HepG2 (cell line): ENCODE data around the gene AP3D1. TPM values are rescaled to one million over a fixed set of nuclear protein-coding genes. Genes with fewer than 3 reads are reported as not detected.
A peak's percentile ranks its signal among the peaks of the same experiment; 100 is the strongest.

Source experiments
- EEA1 ChIP-seq: sonication (generic); formaldehyde crosslinking; IDR thresholded peaks from 2 replicates; pipeline ENCODE4 v1.5.1; 2020; ENCODE audit warnings: mild to moderate bottlenecking, missing genetic modification reagents, borderline replicate concordance
- HOXA3 ChIP-seq: sonication (generic); formaldehyde crosslinking; IDR thresholded peaks from 2 replicates; pipeline ENCODE4 v1.5.0; 2020; ENCODE audit warnings: missing genetic modification reagents
- HOXD1 ChIP-seq: sonication (generic); formaldehyde crosslinking; IDR thresholded peaks from 2 replicates; pipeline ENCODE4 v1.5.0; 2020; ENCODE audit warnings: missing genetic modification reagents
- IRF2 ChIP-seq: IDR thresholded peaks from 2 replicates; pipeline ENCODE4 v1.6.1; 2018; ENCODE audit warnings: missing genetic modification reagents, missing compliant biosample characterization
- JUN ChIP-seq: sonication (generic); formaldehyde crosslinking; IDR thresholded peaks from 2 replicates; pipeline ENCODE4 v1.4.0; 2020; ENCODE audit warnings: mild to moderate bottlenecking, missing genetic modification reagents
- MIXL1 ChIP-seq: IDR thresholded peaks from 2 replicates; pipeline ENCODE4 v1.6.1; 2016
- NR2F1 ChIP-seq, 2 experiments: fragments of 450-650 bp in 1 of 2; formaldehyde crosslinking in 1 of 2; IDR thresholded peaks; 2 replicates each; pipeline versions ENCODE4 v1.5.0 to v1.6.1; 2016 to 2020; ENCODE audit warnings: mild to moderate bottlenecking in 1 of 2, missing compliant biosample characterization in 1 of 2, missing genetic modification reagents in 1 of 2, moderate library complexity in 1 of 2
- RBM39 ChIP-seq: fragments of 200-400 bp; formaldehyde crosslinking; IDR thresholded peaks from one replicate; pipeline ENCODE4 v1.6.1; 2018; ENCODE audit warnings: antibody characterized with exemption, mild to moderate bottlenecking, low read depth, low read length; ENCODE audit not compliant: poor library complexity, severe bottlenecking
- SAFB2 ChIP-seq: sonication (generic); formaldehyde crosslinking; IDR thresholded peaks from 2 replicates; pipeline ENCODE4 v1.5.1; 2020; ENCODE audit warnings: missing genetic modification reagents, low read depth, mild to moderate bottlenecking, borderline replicate concordance
- ZNF383 ChIP-seq: sonication (generic); formaldehyde crosslinking; IDR thresholded peaks from 2 replicates; pipeline ENCODE4 v1.4.0; 2020; ENCODE audit warnings: missing genetic modification reagents, mild to moderate bottlenecking, borderline replicate concordance
- ZNF678 ChIP-seq: sonication (generic); formaldehyde crosslinking; IDR thresholded peaks from 2 replicates; pipeline ENCODE4 v1.4.0; 2020; ENCODE audit warnings: mild to moderate bottlenecking, missing genetic modification reagents
- polyA plus RNA-seq, 8 experiments: library from polyadenylated mRNA; depleted of rRNA in 3 of 8; stranded (reverse) in 7 of 8; unstranded in 1 of 8; fragments of >200 nt; fragmentation: Illumina TruSeq in 4 of 8; extraction: Trizol in 4 of 8; gene quantifications; 2 replicates each; pipeline versions ENCODE4 v1.2.1 to v1.2.3, GENCODE V29; 2011 to 2016; ENCODE audit warnings: low read depth in 4 of 8, missing spikeins in 1 of 8, mixed read lengths in 1 of 8; ENCODE audit not compliant: insufficient read depth in 1 of 8
- total RNA-seq, 5 experiments: library from RNA; depleted of rRNA; stranded (reverse); fragments of >200 nt; fragmentation: Illumina TruSeq; extraction: Trizol; gene quantifications; 2 replicates each; pipeline ENCODE4 v1.2.3, GENCODE V29; 2016; ENCODE audit warnings: low read depth in 1 of 5
- TF ChIP-seq, protein P1 (sequence below): sonication (generic); formaldehyde crosslinking; IDR thresholded peaks from 2 replicates; pipeline ENCODE4 v1.5.0; 2020; ENCODE audit warnings: mild to moderate bottlenecking, missing genetic modification reagents
- TF ChIP-seq, protein P2 (sequence below): sonication (generic); formaldehyde crosslinking; IDR thresholded peaks from 2 replicates; pipeline ENCODE4 v1.4.0; 2020; ENCODE audit warnings: missing genetic modification reagents, borderline replicate concordance
- TF ChIP-seq, protein P3 (sequence below): sonication (generic); formaldehyde crosslinking; conservative IDR thresholded peaks from 2 replicates; pipeline ENCODE4 v1.4.0; 2020; ENCODE audit warnings: missing genetic modification reagents
- TF ChIP-seq, protein P4 (sequence below): sonication (generic); formaldehyde crosslinking; IDR thresholded peaks from 2 replicates; pipeline ENCODE4 v1.8.1; 2023; ENCODE audit warnings: mild to moderate bottlenecking, moderate library complexity, missing genetic modification reagents
- TF ChIP-seq, protein P5 (sequence below): sonication (generic); formaldehyde crosslinking; IDR thresholded peaks from 2 replicates; pipeline ENCODE4 v1.8.1; 2023; ENCODE audit warnings: mild to moderate bottlenecking, missing genetic modification reagents

AP3D1 gene
- total and polyA plus RNA-seq, 2 of the 13 experiments (the other 11 are each of a cell fraction or from before 2014, with no cell fraction given): 68.0 to 82.6 TPM

DNA sequence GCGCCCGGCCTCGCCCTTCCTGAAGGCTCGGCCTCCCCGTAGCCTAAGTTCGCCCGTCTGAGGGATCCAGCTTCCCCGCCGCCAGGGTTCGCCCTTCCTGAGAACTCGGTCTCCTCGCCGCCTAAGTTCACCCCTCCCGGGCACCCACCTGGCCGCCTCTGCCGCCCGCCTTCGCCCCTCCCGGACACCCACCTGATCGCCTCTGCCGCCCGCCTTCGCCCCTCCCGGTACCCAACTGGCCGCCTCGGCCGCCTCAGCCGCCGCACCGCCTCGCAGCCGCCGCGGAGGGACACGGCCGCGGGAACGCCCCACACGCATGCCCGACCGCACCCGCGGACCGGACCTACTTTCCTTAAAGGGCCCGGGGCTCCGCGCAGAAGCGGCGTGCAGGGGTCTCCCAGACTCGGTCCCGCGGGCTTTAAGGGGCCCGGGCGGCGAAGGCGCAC lies 55.3 kb downstream of the AP3D1 start, which contains the start of gene MOB3A (continued):
- 0 out of 2 replicates have a peak, but pooled peaks have one; percentile 31 for TF ChIP-seq ZNF678
- peak; percentile 38; the same call in 1 of the 2 replicates for TF ChIP-seq MIXL1
- peak; percentile 39; the same call in 1 of the 2 replicates for TF ChIP-seq IRF2 (CRISPR knock-in tag)
- TF ChIP-seq, protein P1, sequence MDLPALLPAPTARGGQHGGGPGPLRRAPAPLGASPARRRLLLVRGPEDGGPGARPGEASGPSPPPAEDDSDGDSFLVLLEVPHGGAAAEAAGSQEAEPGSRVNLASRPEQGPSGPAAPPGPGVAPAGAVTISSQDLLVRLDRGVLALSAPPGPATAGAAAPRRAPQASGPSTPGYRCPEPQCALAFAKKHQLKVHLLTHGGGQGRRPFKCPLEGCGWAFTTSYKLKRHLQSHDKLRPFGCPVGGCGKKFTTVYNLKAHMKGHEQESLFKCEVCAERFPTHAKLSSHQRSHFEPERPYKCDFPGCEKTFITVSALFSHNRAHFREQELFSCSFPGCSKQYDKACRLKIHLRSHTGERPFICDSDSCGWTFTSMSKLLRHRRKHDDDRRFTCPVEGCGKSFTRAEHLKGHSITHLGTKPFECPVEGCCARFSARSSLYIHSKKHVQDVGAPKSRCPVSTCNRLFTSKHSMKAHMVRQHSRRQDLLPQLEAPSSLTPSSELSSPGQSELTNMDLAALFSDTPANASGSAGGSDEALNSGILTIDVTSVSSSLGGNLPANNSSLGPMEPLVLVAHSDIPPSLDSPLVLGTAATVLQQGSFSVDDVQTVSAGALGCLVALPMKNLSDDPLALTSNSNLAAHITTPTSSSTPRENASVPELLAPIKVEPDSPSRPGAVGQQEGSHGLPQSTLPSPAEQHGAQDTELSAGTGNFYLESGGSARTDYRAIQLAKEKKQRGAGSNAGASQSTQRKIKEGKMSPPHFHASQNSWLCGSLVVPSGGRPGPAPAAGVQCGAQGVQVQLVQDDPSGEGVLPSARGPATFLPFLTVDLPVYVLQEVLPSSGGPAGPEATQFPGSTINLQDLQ (CRISPR knock-in tag): peak; percentile 92
- TF ChIP-seq, protein P2, sequence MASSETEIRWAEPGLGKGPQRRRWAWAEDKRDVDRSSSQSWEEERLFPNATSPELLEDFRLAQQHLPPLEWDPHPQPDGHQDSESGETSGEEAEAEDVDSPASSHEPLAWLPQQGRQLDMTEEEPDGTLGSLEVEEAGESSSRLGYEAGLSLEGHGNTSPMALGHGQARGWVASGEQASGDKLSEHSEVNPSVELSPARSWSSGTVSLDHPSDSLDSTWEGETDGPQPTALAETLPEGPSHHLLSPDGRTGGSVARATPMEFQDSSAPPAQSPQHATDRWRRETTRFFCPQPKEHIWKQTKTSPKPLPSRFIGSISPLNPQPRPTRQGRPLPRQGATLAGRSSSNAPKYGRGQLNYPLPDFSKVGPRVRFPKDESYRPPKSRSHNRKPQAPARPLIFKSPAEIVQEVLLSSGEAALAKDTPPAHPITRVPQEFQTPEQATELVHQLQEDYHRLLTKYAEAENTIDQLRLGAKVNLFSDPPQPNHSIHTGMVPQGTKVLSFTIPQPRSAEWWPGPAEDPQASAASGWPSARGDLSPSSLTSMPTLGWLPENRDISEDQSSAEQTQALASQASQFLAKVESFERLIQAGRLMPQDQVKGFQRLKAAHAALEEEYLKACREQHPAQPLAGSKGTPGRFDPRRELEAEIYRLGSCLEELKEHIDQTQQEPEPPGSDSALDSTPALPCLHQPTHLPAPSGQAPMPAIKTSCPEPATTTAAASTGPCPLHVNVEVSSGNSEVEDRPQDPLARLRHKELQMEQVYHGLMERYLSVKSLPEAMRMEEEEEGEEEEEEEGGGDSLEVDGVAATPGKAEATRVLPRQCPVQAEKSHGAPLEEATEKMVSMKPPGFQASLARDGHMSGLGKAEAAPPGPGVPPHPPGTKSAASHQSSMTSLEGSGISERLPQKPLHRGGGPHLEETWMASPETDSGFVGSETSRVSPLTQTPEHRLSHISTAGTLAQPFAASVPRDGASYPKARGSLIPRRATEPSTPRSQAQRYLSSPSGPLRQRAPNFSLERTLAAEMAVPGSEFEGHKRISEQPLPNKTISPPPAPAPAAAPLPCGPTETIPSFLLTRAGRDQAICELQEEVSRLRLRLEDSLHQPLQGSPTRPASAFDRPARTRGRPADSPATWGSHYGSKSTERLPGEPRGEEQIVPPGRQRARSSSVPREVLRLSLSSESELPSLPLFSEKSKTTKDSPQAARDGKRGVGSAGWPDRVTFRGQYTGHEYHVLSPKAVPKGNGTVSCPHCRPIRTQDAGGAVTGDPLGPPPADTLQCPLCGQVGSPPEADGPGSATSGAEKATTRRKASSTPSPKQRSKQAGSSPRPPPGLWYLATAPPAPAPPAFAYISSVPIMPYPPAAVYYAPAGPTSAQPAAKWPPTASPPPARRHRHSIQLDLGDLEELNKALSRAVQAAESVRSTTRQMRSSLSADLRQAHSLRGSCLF: no peak
- TF ChIP-seq, protein P3, sequence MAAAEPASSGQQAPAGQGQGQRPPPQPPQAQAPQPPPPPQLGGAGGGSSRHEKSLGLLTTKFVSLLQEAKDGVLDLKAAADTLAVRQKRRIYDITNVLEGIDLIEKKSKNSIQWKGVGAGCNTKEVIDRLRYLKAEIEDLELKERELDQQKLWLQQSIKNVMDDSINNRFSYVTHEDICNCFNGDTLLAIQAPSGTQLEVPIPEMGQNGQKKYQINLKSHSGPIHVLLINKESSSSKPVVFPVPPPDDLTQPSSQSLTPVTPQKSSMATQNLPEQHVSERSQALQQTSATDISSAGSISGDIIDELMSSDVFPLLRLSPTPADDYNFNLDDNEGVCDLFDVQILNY (CRISPR knock-in tag): peak; percentile 82
- 0 out of 2 replicates have a peak, but pooled peaks have one; percentile 16 for TF ChIP-seq JUN
- TF ChIP-seq EEA1 (CRISPR knock-in tag): peak; percentile 89; the same call in 1 of the 2 replicates
- TF ChIP-seq, protein P4, sequence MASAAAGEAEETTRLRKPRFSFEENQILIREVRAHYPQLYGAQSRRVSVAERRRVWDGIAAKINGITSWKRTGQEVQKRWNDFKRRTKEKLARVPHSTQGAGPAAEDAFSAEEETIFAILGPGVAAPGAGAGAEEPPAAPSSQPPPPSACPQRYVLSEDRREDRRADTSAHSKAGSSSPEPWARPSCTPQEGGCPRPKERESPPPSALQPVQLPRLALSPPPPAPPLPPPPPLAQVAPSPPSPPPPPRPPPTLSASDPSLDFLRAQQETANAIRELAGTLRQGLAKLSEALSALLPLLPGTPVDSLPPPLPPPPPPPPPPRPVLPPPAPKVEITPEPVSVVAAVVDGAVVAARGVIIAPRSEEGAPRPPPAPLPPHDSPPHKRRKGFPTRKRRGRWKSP (CRISPR knock-in tag): 0 out of 2 replicates have a peak, but pooled peaks have one; percentile 37
- 0 out of 2 replicates have a peak, but pooled peaks have one; percentile 65 for TF ChIP-seq HOXD1 (CRISPR knock-in tag)
- TF ChIP-seq, protein P5, sequence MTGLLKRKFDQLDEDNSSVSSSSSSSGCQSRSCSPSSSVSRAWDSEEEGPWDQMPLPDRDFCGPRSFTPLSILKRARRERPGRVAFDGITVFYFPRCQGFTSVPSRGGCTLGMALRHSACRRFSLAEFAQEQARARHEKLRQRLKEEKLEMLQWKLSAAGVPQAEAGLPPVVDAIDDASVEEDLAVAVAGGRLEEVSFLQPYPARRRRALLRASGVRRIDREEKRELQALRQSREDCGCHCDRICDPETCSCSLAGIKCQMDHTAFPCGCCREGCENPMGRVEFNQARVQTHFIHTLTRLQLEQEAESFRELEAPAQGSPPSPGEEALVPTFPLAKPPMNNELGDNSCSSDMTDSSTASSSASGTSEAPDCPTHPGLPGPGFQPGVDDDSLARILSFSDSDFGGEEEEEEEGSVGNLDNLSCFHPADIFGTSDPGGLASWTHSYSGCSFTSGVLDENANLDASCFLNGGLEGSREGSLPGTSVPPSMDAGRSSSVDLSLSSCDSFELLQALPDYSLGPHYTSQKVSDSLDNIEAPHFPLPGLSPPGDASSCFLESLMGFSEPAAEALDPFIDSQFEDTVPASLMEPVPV: peak; percentile 94; the same call in 1 of the 2 replicates
- peak; percentile 86 for TF ChIP-seq RBM39
- TF ChIP-seq SAFB2: no peak; the same call in 1 of the 2 replicates
- peak; percentile 89 for TF ChIP-seq HOXA3 (CRISPR knock-in tag)
- TF ChIP-seq ZNF383 (CRISPR knock-in tag): 0 out of 2 replicates have a peak, but pooled peaks have one; percentile 54
- 0 out of 4 replicates have a peak, but pooled peaks of 1 of the 2 experiments have one; percentile 51 for TF ChIP-seq NR2F1 (CRISPR knock-in tag; IDR thresholded peaks at IDR 0.05)
